GM18517 (cell line): ENCODE results near the gene PDLIM7.

ENCODE experiments used
- ATAC-seq: cut with Tn5 transposase; IDR thresholded peaks from one replicate; pipeline ENCODE4 v1.9.1; 2021; ENCODE audit warnings: mild to moderate bottlenecking, moderate library complexity; ENCODE audit not compliant: unreplicated experiment

The PDLIM7 gene

GRCh38 chr5:177524941-177525655 lies 27.7 kb upstream of the PDLIM7 start:
- ATAC-seq = no peak

GRCh38 chr5:177524539-177524900 lies 27.1 kb upstream of the PDLIM7 start:
- ATAC-seq = no peak

- ATAC-seq = no peak
Measured at GRCh38 chr5:177523711-177524538, 26.5 kb upstream of the PDLIM7 start.

- ATAC-seq = no peak
Measured at GRCh38 chr5:177520916-177521513, 23.6 kb upstream of the PDLIM7 start.

GRCh38 chr5:177520271-177520670 lies 22.9 kb upstream of the PDLIM7 start:
- no peak for ATAC-seq

- no peak for ATAC-seq
Measured at GRCh38 chr5:177519463-177520235, 22.2 kb upstream of the PDLIM7 start.

GRCh38 chr5:177516601-177517568 lies 19.5 kb upstream of the PDLIM7 start, which contains the start of gene DDX41:
TSS of gene DDX41 (minus strand) at chr5:177516961. CDS start at chr5:177516945, 16 bp downstream.
- ATAC-seq = peak; percentile 88

- no peak for ATAC-seq
Measured at GRCh38 chr5:177515580-177515979, 18.2 kb upstream of the PDLIM7 start.

- ATAC-seq = no peak
Measured at GRCh38 chr5:177514541-177514940, 17.1 kb upstream of the PDLIM7 start.

- ATAC-seq = no peak
Measured at GRCh38 chr5:177513500-177513899, 16.1 kb upstream of the PDLIM7 start.

GRCh38 chr5:177512736-177513380 lies 15.5 kb upstream of the PDLIM7 start:
- ATAC-seq = no peak

GRCh38 chr5:177511796-177512675 lies 14.6 kb upstream of the PDLIM7 start:
- ATAC-seq = no peak

- no peak for ATAC-seq
Measured at GRCh38 chr5:177511181-177511580, 13.8 kb upstream of the PDLIM7 start.

- peak; percentile 33 for ATAC-seq
Measured at GRCh38 chr5:177510567-177511053, 13.2 kb upstream of the PDLIM7 start.

GRCh38 chr5:177509991-177510566 lies 12.7 kb upstream of the PDLIM7 start:
- peak; percentile 40 for ATAC-seq

- ATAC-seq = peak; percentile 15
Measured at GRCh38 chr5:177509381-177509951, 12.1 kb upstream of the PDLIM7 start, which contains the start of gene DOK3. TSS of gene DOK3 (minus strand) at chr5:177509826. CDS start at chr5:177509540, 286 bp downstream.

GRCh38 chr5:177508837-177509236 lies 11.4 kb upstream of the PDLIM7 start:
- ATAC-seq = peak; percentile 37
